Thoracic aorta (tissue), 2 donors: ENCODE results near the gene FREM3. TPM values are rescaled to one million over a fixed set of nuclear protein-coding genes. Genes with fewer than 3 reads are reported as not detected.
A peak's percentile ranks its signal among the peaks of the same experiment; 100 is the strongest.
"Not testable (repeated sequence)": the region's sequence is repeated elsewhere in the genome, so short reads cannot be mapped to it uniquely, and the experiment has no call there.

Source experiments
- ATAC-seq: fragments of 150-250 bp; one replicate; pipeline ENCODE4 v1.8.0; 2017; ENCODE audit warnings: low read depth; ENCODE audit not compliant: insufficient number of reproducible peaks, low FRiP score
- DNase-seq: peaks from one replicate; pipeline ENCODE4 v3.0.0-alpha.2; 2020; ENCODE audit warnings: low spot score
- H3K27ac ChIP-seq, 2 donors: fragments of 200-600 bp; sonication (generic); 1 replicate in 1 of 2; 2 replicates in 1 of 2; pipeline ENCODE4 v1.5.1; 2016; ENCODE audit warnings: mild to moderate bottlenecking in 2 of 2, moderate library complexity in 2 of 2
- H3K27me3 ChIP-seq: fragments of 200-600 bp; sonication (generic); replicated peaks from 2 replicates; pipeline ENCODE4 v1.6.0; 2016; ENCODE audit warnings: mild to moderate bottlenecking; ENCODE audit not compliant: insufficient read depth
- H3K36me3 ChIP-seq: fragments of 200-600 bp; sonication (generic); one replicate; pipeline ENCODE4 v1.5.1; 2016
- H3K4me1 ChIP-seq, 2 donors: fragments of 200-600 bp; sonication (generic); 1 replicate in 1 of 2; 2 replicates in 1 of 2; pipeline versions ENCODE4 v1.5.1 to v1.6.0; 2016; ENCODE audit warnings: low read depth in 2 of 2, mild to moderate bottlenecking in 1 of 2; ENCODE audit not compliant: control insufficient read depth in 1 of 2
- H3K4me3 ChIP-seq: fragments of 200-600 bp; sonication (generic); 2 replicates; pipeline ENCODE4 v1.5.1; 2016; ENCODE audit warnings: mild to moderate bottlenecking
- H3K9me3 ChIP-seq: fragments of 200-600 bp; sonication (generic); 2 replicates; pipeline ENCODE4 v1.5.1; 2016
- CTCF ChIP-seq: fragments of 200-600 bp; sonication (generic); IDR thresholded peaks from one replicate; pipeline ENCODE4 v1.5.1; 2019; ENCODE audit warnings: antibody characterized with exemption
- total RNA-seq, 2 donors: library from RNA; depleted of rRNA; stranded (reverse); fragments of >200 nt; gene quantifications; one replicate each; pipeline versions ENCODE4 v1.1.0 to v1.2.3, GENCODE V29; 2016

FREM3 gene
- total RNA-seq, 2 donors from 2014 or later = 0.14 TPM

- no peaks in the 10 kb centered on the region for H3K27me3 ChIP-seq
These were observed 150.5 kb downstream of the FREM3 start for GRCh38 chr4:143549928-143550327.

GRCh38 chr4:143539670-143540023, 160.8 kb downstream of the FREM3 start:
- Histone ChIP-seq H3K4me1 (no peaks in the 10 kb centered on the region), H3K36me3 (peaks cover 57% of the 10 kb centered on the region), H3K4me3 (no peak overlapping the region), H3K27ac (no peak overlapping the region), H3K27me3 (no peaks in the 10 kb centered on the region), H3K9me3 (no peaks in the 10 kb centered on the region)
- no peak for ATAC-seq
- TF ChIP-seq CTCF = no peak
- no peak for DNase-seq

More at GRCh38 chr4:143549928-143550327, 150.5 kb downstream of the FREM3 start:
- TF ChIP-seq CTCF = no peak
- no peaks in the 10 kb centered on the region for H3K4me1 ChIP-seq
- ATAC-seq (no peak), DNase-seq (no peak)
- H3K4me3 ChIP-seq = no peak overlapping the region
- H3K9me3 ChIP-seq = no peaks in the 10 kb centered on the region
- H3K27ac ChIP-seq = no peak overlapping the region
- H3K36me3 ChIP-seq = peaks cover 20% of the 10 kb centered on the region

DNA sequence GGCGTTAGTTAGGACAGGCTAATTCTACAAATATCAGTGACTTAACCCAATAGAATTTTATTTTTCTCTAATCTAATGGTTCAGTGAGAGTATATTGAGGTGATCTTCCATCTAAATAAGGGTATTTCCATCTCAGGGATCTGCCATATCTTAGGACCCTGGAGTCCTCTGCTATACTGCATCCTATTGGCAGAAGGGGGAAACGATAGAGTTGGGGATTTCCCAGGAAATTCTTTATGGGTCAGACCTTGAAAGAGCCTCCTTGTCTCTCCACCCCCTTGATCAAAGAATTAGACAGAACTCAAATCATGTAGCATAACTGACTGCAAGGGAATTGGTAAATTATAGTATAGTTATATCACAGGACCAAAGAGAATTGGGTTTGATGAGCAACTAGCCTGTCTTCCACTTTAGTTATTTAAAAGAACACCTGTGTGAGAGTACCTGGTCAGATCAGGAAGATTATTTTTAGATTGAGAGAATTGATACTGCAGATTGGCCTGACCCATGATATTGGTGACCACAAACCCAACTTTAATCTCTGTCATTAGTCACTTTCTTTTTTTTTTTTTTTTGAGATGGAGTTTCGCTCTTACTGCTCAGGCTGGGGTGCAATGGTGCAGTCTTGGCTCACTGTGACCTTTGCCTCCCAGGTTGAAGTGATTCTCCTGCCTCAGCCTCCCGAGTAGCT, 161.4 kb downstream of the FREM3 start:
- H3K36me3 ChIP-seq = peaks cover 58% of the 10 kb centered on the region
- no peak for TF ChIP-seq CTCF
- no peaks in the 10 kb centered on the region for H3K9me3 ChIP-seq
- no peak overlapping the region for H3K27ac ChIP-seq
- ATAC-seq = no peak
- no peaks in the 10 kb centered on the region for H3K27me3 ChIP-seq
- no peak overlapping the region for H3K4me3 ChIP-seq
- H3K4me1 ChIP-seq = no peaks in the 10 kb centered on the region
- DNase-seq = no peak

DNA sequence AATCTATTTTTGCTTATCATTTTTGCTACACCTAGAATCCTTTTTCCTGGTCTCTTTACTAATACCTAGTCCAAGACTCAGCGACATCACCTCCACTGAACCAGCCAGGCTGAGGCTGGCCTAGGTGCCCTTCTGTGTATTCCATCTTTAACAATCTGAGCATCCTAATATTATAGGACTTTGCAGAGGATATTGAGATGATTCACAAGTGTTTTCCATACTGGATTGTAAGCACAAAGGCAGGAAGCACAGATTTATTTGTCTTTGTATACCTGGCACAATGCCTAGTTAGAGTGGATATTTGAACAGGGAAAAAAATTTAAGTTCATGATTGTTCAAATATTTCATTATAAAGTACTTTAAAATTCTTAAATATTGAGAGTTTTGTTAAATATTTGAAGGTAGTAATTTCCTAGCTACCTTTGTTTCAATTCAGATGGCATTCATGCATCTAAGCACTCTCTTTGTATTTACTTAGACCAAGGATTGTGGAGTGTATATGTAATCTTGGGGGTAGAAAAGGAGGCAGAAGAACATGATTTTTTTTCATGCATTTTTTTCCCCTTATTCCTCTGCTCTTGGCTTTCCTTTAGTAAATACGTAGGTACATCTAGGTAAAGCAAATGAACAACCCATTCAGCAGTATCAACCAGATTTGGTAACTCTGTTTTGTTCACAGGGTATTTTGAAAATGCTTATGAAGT, 168.5 kb downstream of the FREM3 start:
- TF ChIP-seq CTCF = no peak
- Histone ChIP-seq H3K27me3 (no peaks in the 10 kb centered on the region), H3K4me3 (no peak overlapping the region), H3K9me3 (no peaks in the 10 kb centered on the region), H3K27ac (no peak overlapping the region), H3K4me1 (peaks cover 0 to 5% of the 10 kb centered on the region in 2 donors), H3K36me3 (peaks cover 53% of the 10 kb centered on the region)
- no peak for DNase-seq
- no peak for ATAC-seq

DNA sequence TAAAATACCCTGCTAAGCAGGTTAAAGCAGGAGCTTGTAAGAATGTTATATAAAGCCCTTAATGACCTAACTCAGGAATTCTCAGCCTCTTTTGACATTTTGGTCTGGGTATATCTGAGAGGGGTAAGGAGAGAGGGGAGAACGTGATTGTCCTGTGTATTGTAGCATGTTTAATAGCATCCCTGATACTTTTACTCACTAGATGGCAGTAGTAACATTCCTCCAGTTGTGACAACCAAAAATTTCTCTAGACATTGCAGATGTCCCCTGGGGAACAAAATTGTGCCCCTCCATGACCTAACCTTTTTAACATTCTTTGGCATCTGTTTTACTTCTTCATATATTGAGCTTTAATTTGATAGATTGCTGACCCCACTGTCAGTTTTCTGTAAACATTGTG, 169.1 kb downstream of the FREM3 start:
- Histone ChIP-seq H3K27me3 (no peaks in the 10 kb centered on the region), H3K4me1 (peaks cover 0 to 5% of the 10 kb centered on the region in 2 donors), H3K4me3 (no peak overlapping the region), H3K9me3 (no peaks in the 10 kb centered on the region), H3K27ac (no peak overlapping the region), H3K36me3 (peaks cover 56% of the 10 kb centered on the region)
- DNase-seq (no peak), ATAC-seq (no peak)
- peak; percentile 19 for TF ChIP-seq CTCF

DNA sequence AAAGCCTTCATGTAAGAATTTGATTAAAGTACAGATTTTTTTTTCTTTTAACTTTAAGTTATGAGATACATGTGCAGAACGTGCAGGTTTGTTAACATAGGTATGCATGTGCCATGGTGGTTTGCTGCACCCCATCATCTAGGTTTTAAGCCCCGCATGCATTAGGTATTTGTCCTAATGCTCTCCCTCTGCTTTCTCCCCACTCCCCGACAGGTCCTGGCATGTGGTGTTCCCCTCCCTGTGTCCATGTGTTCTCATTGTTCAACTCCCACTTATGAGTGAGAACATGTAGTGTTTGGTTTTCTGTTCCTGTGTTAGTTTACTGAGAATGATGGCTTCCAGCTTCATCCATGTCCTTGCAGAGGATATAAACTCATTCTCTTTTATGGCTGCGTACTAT, 172.4 kb downstream of the FREM3 start:
- H3K36me3 ChIP-seq = peaks cover 42% of the 10 kb centered on the region
- H3K9me3 ChIP-seq, H3K4me3 ChIP-seq, H3K27ac ChIP-seq, H3K27me3 ChIP-seq, DNase-seq, ATAC-seq, H3K4me1 ChIP-seq: not testable (repeated sequence)
